ENCODE results near the gene PRRG4. TPM values are rescaled to one million over a fixed set of nuclear protein-coding genes. Genes with fewer than 3 reads are reported as not detected.

PRRG4 gene
- total RNA-seq, 1 experiment from 2014 or later = 1.2 TPM

DNA sequence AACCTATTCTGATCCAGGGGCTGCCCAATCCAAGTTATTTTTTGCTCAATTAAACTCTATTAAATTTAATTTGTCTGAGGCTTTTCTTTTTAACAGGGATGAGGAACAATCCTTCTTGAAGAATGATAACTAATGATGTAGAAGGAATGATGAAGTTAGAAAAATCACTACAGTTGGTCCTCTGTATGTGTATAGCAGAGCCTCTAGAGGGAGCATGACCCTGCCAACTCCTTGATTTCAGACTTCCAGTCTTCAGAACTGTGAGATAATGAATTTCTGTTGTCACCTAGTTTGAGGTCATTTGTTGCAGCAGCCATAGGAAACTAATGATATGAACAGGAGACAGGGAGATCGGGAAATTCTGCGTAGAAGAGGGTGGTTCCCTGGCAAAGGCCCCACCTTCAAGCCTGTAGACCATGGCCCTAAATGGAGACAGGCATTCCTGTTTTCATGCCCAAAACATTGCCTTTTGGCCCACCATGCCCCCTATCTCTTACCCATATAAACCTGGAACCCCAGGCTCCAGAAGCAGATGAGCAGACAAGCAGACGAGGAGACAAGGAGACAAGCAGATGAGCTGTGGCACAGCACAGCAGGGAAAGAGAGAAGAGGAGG is 55.1 kb downstream of the PRRG4 start:
- Histone ChIP-seq H4K91ac (ENCODE audit: insufficient read length, low read depth, low read length) (no peak overlapping the region), H3K18ac (ENCODE audit: insufficient read length, low read depth, low read length) (no peak overlapping the region), H2BK15ac (ENCODE audit: low read depth, low read length) (no peak overlapping the region), H4K20me1 (ENCODE audit: control insufficient read depth, insufficient read depth, insufficient read length) (no peaks in the 10 kb centered on the region), H2BK20ac (ENCODE audit: low read depth, low read length, poor library complexity, severe bottlenecking) (no peak overlapping the region), H3K4me1 (ENCODE audit: insufficient read depth, low read length) (no peaks in the 10 kb centered on the region; the same call in 1 of the 2 replicates), H3K14ac (ENCODE audit: insufficient read depth, low read length) (no peak overlapping the region), H3K27ac (ENCODE audit: insufficient read length, low read depth, low read length) (no peak overlapping the region), H2BK5ac (ENCODE audit: insufficient read length, low read length) (no peak overlapping the region), H2AFZ (ENCODE audit: low read length) (no peak overlapping the region), H2BK12ac (ENCODE audit: insufficient read length, low read depth, low read length) (no peak overlapping the region), H3K4me2 (ENCODE audit: insufficient read depth, insufficient read length, low read length) (no peak overlapping the region), H3K9ac (ENCODE audit: extremely low read depth, insufficient read length, low read length) (no peak overlapping the region), H3K79me2 (ENCODE audit: insufficient read depth, low read length) (no peaks in the 10 kb centered on the region; the same call in 1 of the 2 replicates), H3T11ph (ENCODE audit: low read length) (no peak overlapping the region), H2AK5ac (ENCODE audit: insufficient read length, low read length) (no peak overlapping the region), H2BK120ac (ENCODE audit: low read depth, low read length, poor library complexity, severe bottlenecking) (no peak overlapping the region), H3K27me3 (ENCODE audit: insufficient read depth, low read length) (no peaks in the 10 kb centered on the region), H3K4ac (ENCODE audit: low read depth, low read length) (no peak overlapping the region), H4K8ac (replicated peaks; ENCODE audit: insufficient read length, low read depth, low read length) (no peak overlapping the region), H3K9me3 (ENCODE audit: control insufficient read depth, low read depth, low read length) (no peaks in the 10 kb centered on the region), H3K79me1 (ENCODE audit: insufficient read depth, low read depth, low read length, poor library complexity, severe bottlenecking) (no peaks in the 10 kb centered on the region), H3K23ac (ENCODE audit: insufficient read length, low read depth, low read length) (no peak overlapping the region), H4K5ac (ENCODE audit: insufficient read length, low read depth, low read length) (no peak overlapping the region), H3K23me2 (ENCODE audit: insufficient read length, low read depth, low read length, poor library complexity, severe bottlenecking) (no peaks in the 10 kb centered on the region), H3K56ac (ENCODE audit: insufficient read length, low read depth, low read length) (no peak overlapping the region)
- Mint-ChIP-seq H3K27ac (no peak overlapping the region; a peak in 2 of 7 replicates), H3K4me1 (peaks cover 21 to 25% of the 10 kb centered on the region in 2 experiments), H3K27me3 (ENCODE audit: low read depth) (no peaks in the 10 kb centered on the region), H3K9me3 (peaks cover 25 to 29% of the 10 kb centered on the region in 2 experiments), H3K4me3 (no peak overlapping the region), H3K36me3 (ENCODE audit: insufficient read depth in 1 of 3, low read depth in 3 of 3) (peaks cover 12 to 30% (median 20%) of the 10 kb centered on the region in 3 experiments)
- WGBS (ENCODE audit: extremely low coverage, insufficient read length, low lambda C conversion rate) = no CpG with 5 or more reads among the region's 3 CpGs
- TF ChIP-seq, protein P1, sequence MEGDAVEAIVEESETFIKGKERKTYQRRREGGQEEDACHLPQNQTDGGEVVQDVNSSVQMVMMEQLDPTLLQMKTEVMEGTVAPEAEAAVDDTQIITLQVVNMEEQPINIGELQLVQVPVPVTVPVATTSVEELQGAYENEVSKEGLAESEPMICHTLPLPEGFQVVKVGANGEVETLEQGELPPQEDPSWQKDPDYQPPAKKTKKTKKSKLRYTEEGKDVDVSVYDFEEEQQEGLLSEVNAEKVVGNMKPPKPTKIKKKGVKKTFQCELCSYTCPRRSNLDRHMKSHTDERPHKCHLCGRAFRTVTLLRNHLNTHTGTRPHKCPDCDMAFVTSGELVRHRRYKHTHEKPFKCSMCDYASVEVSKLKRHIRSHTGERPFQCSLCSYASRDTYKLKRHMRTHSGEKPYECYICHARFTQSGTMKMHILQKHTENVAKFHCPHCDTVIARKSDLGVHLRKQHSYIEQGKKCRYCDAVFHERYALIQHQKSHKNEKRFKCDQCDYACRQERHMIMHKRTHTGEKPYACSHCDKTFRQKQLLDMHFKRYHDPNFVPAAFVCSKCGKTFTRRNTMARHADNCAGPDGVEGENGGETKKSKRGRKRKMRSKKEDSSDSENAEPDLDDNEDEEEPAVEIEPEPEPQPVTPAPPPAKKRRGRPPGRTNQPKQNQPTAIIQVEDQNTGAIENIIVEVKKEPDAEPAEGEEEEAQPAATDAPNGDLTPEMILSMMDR (conservative IDR thresholded peaks at IDR 0.05) = peak; percentile 74
- DNase-seq = no peak

Measured in H9 (cell line).